IMR-90 (cell line): ENCODE results near the gene MAPK8IP1. TPM values are rescaled to one million over a fixed set of nuclear protein-coding genes. Genes with fewer than 3 reads are reported as not detected.

Experiments
- ATAC-seq: fragments of 200-7000 bp; cut with Tn5 transposase; 2 replicates; pipeline ENCODE4 v1.9.1; 2020; ENCODE audit warnings: low read depth, mild to moderate bottlenecking, moderate library complexity
- BruUV-seq: library from RNA; stranded (reverse); fragments of 400-500 nt; replicated peaks from 2 replicates; lab custom pipeline; 2021; lab: Mats Ljungman, UMichigan
- CTCF ChIA-PET: fragments of 300-600 bp; formaldehyde crosslinking; extraction: SDS; loops from one replicate; lab custom pipeline; 2021; ENCODE audit warnings: antibody characterized with exemption; lab: Yijun Ruan, JAX
- POLR2A ChIA-PET: fragments of 300-600 bp; sonication (Branson Sonifier 250); formaldehyde crosslinking; loops from one replicate; lab custom pipeline; 2022; ENCODE audit warnings: antibody characterized with exemption; ENCODE audit not compliant: unreplicated experiment; lab: Charles Lee
- DNase-seq: peaks from one replicate; pipeline ENCODE4 v3.0.0; 2013
- H2AFZ ChIP-seq: replicated peaks from 2 replicates; pipeline ENCODE3; 2013; ENCODE audit warnings: low read length, mild to moderate bottlenecking; ENCODE audit not compliant: poor library complexity
- H2AK5ac ChIP-seq: 2 replicates; pipeline ENCODE4 v1.6.1; 2013; ENCODE audit warnings: low read depth, low read length, inconsistent platforms
- H2AK9ac ChIP-seq: replicated peaks from 2 replicates; pipeline ENCODE3; 2013; ENCODE audit warnings: mild to moderate bottlenecking, low read depth, low read length, moderate library complexity; ENCODE audit not compliant: poor library complexity
- H2BK120ac ChIP-seq: 2 replicates; pipeline ENCODE4 v1.6.1; 2013; ENCODE audit warnings: low read depth, low read length, inconsistent platforms
- H2BK15ac ChIP-seq: 3 replicates; pipeline ENCODE4 v1.6.1; 2013; ENCODE audit warnings: low read depth, low read length, inconsistent platforms
- H2BK20ac ChIP-seq: 2 replicates; pipeline ENCODE4 v1.6.1; 2013; ENCODE audit warnings: low read depth, mild to moderate bottlenecking, inconsistent platforms, low read length, moderate library complexity
- H2BK5ac ChIP-seq: 2 replicates; pipeline ENCODE4 v1.6.1; 2013; ENCODE audit warnings: mild to moderate bottlenecking, low read depth, low read length, inconsistent platforms; ENCODE audit not compliant: poor library complexity, severe bottlenecking
- H3K14ac ChIP-seq: replicated peaks from 2 replicates; pipeline ENCODE4 v1.6.1; 2013; ENCODE audit warnings: low read depth, low read length, inconsistent platforms
- H3K18ac ChIP-seq: 2 replicates; pipeline ENCODE4 v1.6.1; 2013; ENCODE audit warnings: low read depth, low read length, control low read depth
- H3K23ac ChIP-seq: 2 replicates; pipeline ENCODE4 v1.6.1; 2013; ENCODE audit warnings: low read depth, low read length, inconsistent platforms
- H3K27ac ChIP-seq: 2 replicates; pipeline ENCODE4 v1.5.1; 2013; ENCODE audit warnings: mild to moderate bottlenecking, control low read depth, low read length; ENCODE audit not compliant: insufficient read depth
- H3K27me3 ChIP-seq: 2 replicates; pipeline ENCODE4 v1.6.1; 2013; ENCODE audit warnings: low read length; ENCODE audit not compliant: control insufficient read depth, insufficient read depth
- H3K36me3 ChIP-seq: 2 replicates; pipeline ENCODE4 v1.6.1; 2013; ENCODE audit warnings: low read length, mixed read lengths; ENCODE audit not compliant: control insufficient read depth, insufficient read depth
- H3K4ac ChIP-seq: 2 replicates; pipeline ENCODE4 v1.6.1; 2013; ENCODE audit warnings: low read depth, low read length, inconsistent platforms
- H3K4me1 ChIP-seq: 2 replicates; pipeline ENCODE4 v1.6.1; 2013; ENCODE audit warnings: low read length, mixed read lengths; ENCODE audit not compliant: control insufficient read depth, insufficient read depth
- H3K4me2 ChIP-seq: 2 replicates; pipeline ENCODE4 v1.6.1; 2013; ENCODE audit warnings: low read depth, mild to moderate bottlenecking, control low read depth, low read length, moderate library complexity
- H3K4me3 ChIP-seq: 2 replicates; pipeline ENCODE4 v1.5.1; 2013; ENCODE audit warnings: low read depth, mild to moderate bottlenecking, control low read depth, low read length, moderate library complexity; ENCODE audit not compliant: insufficient read depth
- H3K56ac ChIP-seq: 2 replicates; pipeline ENCODE4 v1.6.1; 2013; ENCODE audit warnings: low read length, inconsistent platforms; ENCODE audit not compliant: insufficient read depth; ENCODE audit errors: extremely low read depth
- H3K79me1 ChIP-seq, 2 experiments: 2 replicates each; pipeline ENCODE4 v1.6.1; 2013; ENCODE audit warnings: low read length in 2 of 2, inconsistent platforms in 1 of 2, low read depth in 1 of 2
- H3K9ac ChIP-seq: 2 replicates; pipeline ENCODE4 v1.6.1; 2013; ENCODE audit warnings: low read depth, low read length, control low read depth
- H3K9me1 ChIP-seq: 2 replicates; pipeline ENCODE4 v1.6.1; 2013; ENCODE audit warnings: low read length, inconsistent platforms; ENCODE audit not compliant: insufficient read depth
- H3K9me3 ChIP-seq: 2 replicates; pipeline ENCODE4 v1.6.1; 2013; ENCODE audit warnings: low read length; ENCODE audit not compliant: control insufficient read depth, insufficient read depth
- H4K20me1 ChIP-seq: 2 replicates; pipeline ENCODE4 v1.6.1; 2013; ENCODE audit warnings: low read length, inconsistent platforms; ENCODE audit not compliant: insufficient read depth
- H4K5ac ChIP-seq: 2 replicates; pipeline ENCODE4 v1.6.1; 2013; ENCODE audit warnings: mild to moderate bottlenecking, low read depth, low read length, control low read depth
- H4K8ac ChIP-seq, 2 experiments: 2 replicates each; pipeline ENCODE4 v1.6.1; 2013; ENCODE audit warnings: low read depth in 2 of 2, low read length in 2 of 2, control low read depth in 1 of 2, inconsistent platforms in 1 of 2
- H4K91ac ChIP-seq: 2 replicates; pipeline ENCODE4 v1.6.1; 2013; ENCODE audit warnings: low read depth, low read length, inconsistent platforms; ENCODE audit not compliant: insufficient read depth
- CHD1 ChIP-seq: IDR thresholded peaks from 2 replicates; pipeline ENCODE4 v1.6.1; 2012; ENCODE audit warnings: low read depth, low read length, improper control_type of control experiment
- RFX5 ChIP-seq: IDR thresholded peaks from 2 replicates; pipeline ENCODE4 v1.8.0; 2012; ENCODE audit warnings: low read depth, mild to moderate bottlenecking, low read length, moderate library complexity
- WGBS, 2 experiments: methylation state at CpG; one replicate each; pipeline versions ENCODE4 v1.1.5 to v1.1.7; 2013; ENCODE audit warnings: missing lambda C conversion rate in 2 of 2; ENCODE audit not compliant: insufficient read length in 1 of 2; ENCODE audit errors: extremely low coverage in 2 of 2; 5-methylcytosine and 5-hydroxymethylcytosine counted together
- dilution Hi-C: fragments of 300-500 bp; cut with HindIII; formaldehyde crosslinking; loops from one replicate; pipeline ENCODE4 v1.14.3; 2018; ENCODE audit warnings: low sequenced_read_pairs; ENCODE audit not compliant: unreplicated experiment
- in situ Hi-C: fragments of 300-500 bp; cut with MboI; formaldehyde crosslinking; loops from 3 replicates; pipeline ENCODE4 v1.14.3; 2019; ENCODE audit warnings: low sequenced_read_pairs, inconsistent platforms, mixed read lengths
- intact Hi-C: fragments of 100-400 bp; cut with micrococcal nuclease; formaldehyde crosslinking; loops from 2 replicates; pipeline ENCODE4 v1.10.0; 2022
- polyA plus RNA-seq, 3 experiments: library from polyadenylated mRNA; depleted of rRNA; stranded (reverse); fragments of >200 nt; gene quantifications; 2 replicates each; pipeline ENCODE4 v1.2.3, GENCODE V29; 2012; ENCODE audit warnings: low replicate concordance in 1 of 3
- total RNA-seq: library from RNA; depleted of rRNA; stranded (reverse); fragments of >200 nt; gene quantifications from 2 replicates; pipeline ENCODE4 v1.2.3, GENCODE V29; 2012

MAPK8IP1 gene
- total and polyA plus RNA-seq, 2 of the 4 experiments (the other 2 are of a cell fraction), result 6.5 to 9.6 TPM

- H2BK20ac ChIP-seq, result no peak overlapping the region
- H2AK9ac ChIP-seq, result no peak overlapping the region
- no peak overlapping the region for H2AFZ ChIP-seq
- ChIA-PET CTCF (no interaction called here), POLR2A (no interaction called here)
- no peak overlapping the region for H2BK5ac ChIP-seq
- H2AK5ac ChIP-seq, result no peak overlapping the region
- H3K9me1 ChIP-seq, result peaks cover 15% of the 10 kb centered on the region
- peaks cover 18 to 78% of the 10 kb centered on the region in 2 experiments for H3K79me1 ChIP-seq
- H3K18ac ChIP-seq, result no peak overlapping the region
- H3K4me3 ChIP-seq, result no peak overlapping the region
- H3K27ac ChIP-seq, result no peak overlapping the region
- no peak overlapping the region for H3K9ac ChIP-seq
- peaks cover 2% of the 10 kb centered on the region for H3K36me3 ChIP-seq
- TF ChIP-seq RFX5 (no peak), CHD1 (no peak)
- H4K8ac ChIP-seq, result no peak overlapping the region
- peaks cover 44% of the 10 kb centered on the region for H4K20me1 ChIP-seq
- no peak overlapping the region for H3K56ac ChIP-seq
- whole genome bisulfite sequencing, 2 experiments, result no CpG with 5 or more reads among the region's 2 CpGs
- no peak overlapping the region for H2BK120ac ChIP-seq
- H3K4me1 ChIP-seq, result peaks cover 17% of the 10 kb centered on the region
- no peak overlapping the region for H3K14ac ChIP-seq
- no peaks in the 10 kb centered on the region for H3K9me3 ChIP-seq
- BruUV-seq, result no TSS peak
- intact Hi-C loops, result no loop called here
- H3K23ac ChIP-seq, result no peak overlapping the region
- H2BK15ac ChIP-seq, result no peak overlapping the region
- no peak overlapping the region for H4K91ac ChIP-seq
- dilution Hi-C loops, result no loop called here
- no peak overlapping the region for H4K5ac ChIP-seq
- in situ Hi-C loops, result no loop called here
- no peaks in the 10 kb centered on the region for H3K27me3 ChIP-seq
- no peak for ATAC-seq
- no peak overlapping the region for H3K4me2 ChIP-seq
- no peak for DNase-seq
- H3K4ac ChIP-seq, result no peak overlapping the region
Observed at GRCh38 chr11:45851228-45851627, 34.2 kb upstream of the MAPK8IP1 start.
